ENCODE measurements around the gene MED27.

The MED27 gene

GRCh38 chr9:131848570-131849160, 231.0 kb downstream of the MED27 start:
- Histone ChIP-seq H3K36me3 (no peaks in the 10 kb centered on the region), H3K27me3 (no peaks in the 10 kb centered on the region), H3K4me3 (ENCODE audit: low read depth, low read length) (no peak overlapping the region), H3K9me3 (no peaks in the 10 kb centered on the region), H3K4me1 (no peaks in the 10 kb centered on the region)
- DNase-seq, result no peak
- TF ChIP-seq, protein P1, sequence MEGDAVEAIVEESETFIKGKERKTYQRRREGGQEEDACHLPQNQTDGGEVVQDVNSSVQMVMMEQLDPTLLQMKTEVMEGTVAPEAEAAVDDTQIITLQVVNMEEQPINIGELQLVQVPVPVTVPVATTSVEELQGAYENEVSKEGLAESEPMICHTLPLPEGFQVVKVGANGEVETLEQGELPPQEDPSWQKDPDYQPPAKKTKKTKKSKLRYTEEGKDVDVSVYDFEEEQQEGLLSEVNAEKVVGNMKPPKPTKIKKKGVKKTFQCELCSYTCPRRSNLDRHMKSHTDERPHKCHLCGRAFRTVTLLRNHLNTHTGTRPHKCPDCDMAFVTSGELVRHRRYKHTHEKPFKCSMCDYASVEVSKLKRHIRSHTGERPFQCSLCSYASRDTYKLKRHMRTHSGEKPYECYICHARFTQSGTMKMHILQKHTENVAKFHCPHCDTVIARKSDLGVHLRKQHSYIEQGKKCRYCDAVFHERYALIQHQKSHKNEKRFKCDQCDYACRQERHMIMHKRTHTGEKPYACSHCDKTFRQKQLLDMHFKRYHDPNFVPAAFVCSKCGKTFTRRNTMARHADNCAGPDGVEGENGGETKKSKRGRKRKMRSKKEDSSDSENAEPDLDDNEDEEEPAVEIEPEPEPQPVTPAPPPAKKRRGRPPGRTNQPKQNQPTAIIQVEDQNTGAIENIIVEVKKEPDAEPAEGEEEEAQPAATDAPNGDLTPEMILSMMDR (IDR thresholded peaks at IDR 0.05; ENCODE audit: low read depth, low read length), result no peak

DNA sequence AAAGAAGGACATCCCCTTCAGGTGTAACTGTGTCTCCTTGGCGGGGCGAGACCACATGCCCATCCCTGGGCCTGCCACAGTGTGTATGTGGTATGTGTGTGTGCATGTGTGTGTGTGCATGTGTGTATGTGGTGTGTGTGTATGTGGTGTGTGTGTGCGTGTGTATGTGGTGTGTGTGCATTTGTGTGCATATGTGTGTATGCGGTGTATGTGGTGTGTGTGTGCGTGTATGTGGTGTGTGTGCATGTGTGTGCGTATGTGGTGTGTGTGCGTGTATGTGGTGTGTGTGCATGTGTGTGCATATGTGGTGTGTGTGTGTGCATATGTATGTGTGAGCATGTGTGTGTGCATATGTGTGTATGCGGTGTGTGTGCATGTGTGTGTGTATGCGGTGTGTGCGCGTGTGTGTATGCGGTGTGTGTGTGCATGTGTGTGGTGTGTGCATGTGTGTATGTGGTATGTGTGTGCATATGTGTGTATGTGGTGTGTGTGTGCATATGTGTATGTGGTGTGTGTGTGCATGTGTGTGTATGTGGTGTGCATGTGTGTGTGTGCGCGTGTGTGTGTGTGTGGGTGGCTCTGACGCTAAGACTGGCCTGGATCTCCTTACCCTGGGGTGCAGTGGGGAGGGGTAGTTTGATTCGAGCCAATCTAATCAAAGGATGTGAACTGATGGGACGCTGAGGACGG, 231.9 kb downstream of the MED27 start:
- H3K9me3 ChIP-seq, result no peaks in the 10 kb centered on the region
- no peak overlapping the region for H3K4me3 ChIP-seq (ENCODE audit: low read depth, low read length)
- H3K27me3 ChIP-seq, result no peaks in the 10 kb centered on the region
- H3K36me3 ChIP-seq, result no peaks in the 10 kb centered on the region
- DNase-seq, result no peak
- no peaks in the 10 kb centered on the region for H3K4me1 ChIP-seq
- TF ChIP-seq, protein P1 (IDR thresholded peaks at IDR 0.05; ENCODE audit: low read depth, low read length), result no peak

- H3K9me3 ChIP-seq, result no peaks in the 10 kb centered on the region
- no peak overlapping the region for H3K4me3 ChIP-seq (ENCODE audit: low read depth, low read length)
- DNase-seq, result no peak
- no peaks in the 10 kb centered on the region for H3K36me3 ChIP-seq
- no peaks in the 10 kb centered on the region for H3K27me3 ChIP-seq
- H3K4me1 ChIP-seq, result no peaks in the 10 kb centered on the region
- TF ChIP-seq, protein P1 (IDR thresholded peaks at IDR 0.05; ENCODE audit: low read depth, low read length), result no peak
These were observed 234.1 kb downstream of the MED27 start for GRCh38 chr9:131845305-131846298.

DNA sequence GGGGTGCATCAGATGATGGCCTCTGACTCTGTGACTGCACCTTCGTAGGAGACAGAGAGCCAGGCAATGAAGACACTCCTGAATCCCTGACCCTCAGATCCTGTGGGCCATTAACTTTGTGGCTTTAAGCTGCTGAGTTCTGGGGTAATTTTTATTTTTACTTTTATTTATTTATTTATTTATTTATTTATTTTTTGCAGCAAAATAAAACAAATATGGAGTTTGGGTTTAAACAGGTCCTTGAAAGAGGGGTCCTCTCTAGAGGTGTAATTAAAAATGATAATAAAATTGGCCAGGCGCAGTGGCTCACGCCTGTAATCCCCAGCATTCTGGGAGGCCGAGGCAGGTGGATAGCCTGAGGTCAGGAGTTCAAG, 234.9 kb downstream of the MED27 start:
- H3K27me3 ChIP-seq, result no peaks in the 10 kb centered on the region

DNA sequence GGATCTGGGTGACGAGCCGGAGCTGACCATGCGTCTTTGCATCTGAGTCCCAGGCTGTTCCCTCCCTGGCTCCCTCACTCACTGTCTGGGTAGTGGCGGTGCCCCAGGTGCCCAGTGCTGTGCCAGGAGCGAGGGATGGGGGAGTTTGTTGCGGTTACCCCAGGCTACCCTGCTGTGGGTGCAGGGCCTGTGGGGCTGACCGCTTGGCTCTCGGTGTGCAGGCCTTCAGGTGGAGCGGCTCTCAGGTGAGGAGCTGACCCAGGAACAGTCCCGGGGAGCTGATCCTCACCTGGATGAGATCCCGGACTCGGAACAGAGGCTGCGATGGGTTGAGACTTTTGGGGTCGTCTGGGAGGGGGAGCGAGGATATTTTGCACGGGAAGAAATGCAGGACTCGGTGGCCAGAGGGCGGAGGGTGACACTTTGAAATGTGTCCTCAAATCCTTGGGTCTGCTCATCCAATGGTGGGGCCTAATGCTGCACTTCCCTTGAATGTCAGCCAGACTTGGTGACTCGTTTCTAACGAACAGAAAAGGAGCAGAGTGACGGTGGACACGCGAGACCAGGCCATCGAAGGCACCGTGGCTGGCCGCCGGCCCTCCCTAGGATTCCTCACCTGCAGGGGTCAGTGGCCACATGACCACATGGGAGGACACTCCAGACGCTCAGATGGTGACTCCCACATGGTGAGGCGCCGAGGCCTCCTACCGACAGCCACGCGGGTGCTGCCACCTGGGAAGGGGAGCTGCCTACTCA, 235.5 kb downstream of the MED27 start:
- H3K27me3 ChIP-seq, result no peaks in the 10 kb centered on the region

More for the DNA sequence above, 234.9 kb downstream of the MED27 start:
- no peak for DNase-seq
- no peaks in the 10 kb centered on the region for H3K36me3 ChIP-seq
- TF ChIP-seq, protein P1 (IDR thresholded peaks at IDR 0.05; ENCODE audit: low read depth, low read length), result no peak
- no peak overlapping the region for H3K4me3 ChIP-seq (ENCODE audit: low read depth, low read length)
- H3K4me1 ChIP-seq, result no peaks in the 10 kb centered on the region
- H3K9me3 ChIP-seq, result no peaks in the 10 kb centered on the region

More for the DNA sequence above, 235.5 kb downstream of the MED27 start:
- no peaks in the 10 kb centered on the region for H3K36me3 ChIP-seq
- no peak overlapping the region for H3K4me3 ChIP-seq (ENCODE audit: low read depth, low read length)
- H3K4me1 ChIP-seq, result no peaks in the 10 kb centered on the region
- no peaks in the 10 kb centered on the region for H3K9me3 ChIP-seq
- TF ChIP-seq, protein P1 (IDR thresholded peaks at IDR 0.05; ENCODE audit: low read depth, low read length), result no peak
- DNase-seq, result no peak

All from BE2C (cell line).